ENCODE measurements around the gene PSMD8. TPM values are rescaled to one million over a fixed set of nuclear protein-coding genes. Genes with fewer than 3 reads are reported as not detected.

Gene PSMD8
- total RNA-seq, 2 donors from 2014 or later, result 403 to 603 TPM

GRCh38 chr19:38350883-38351282, 23.5 kb upstream of the PSMD8 start:
- no peak for DNase-seq (ENCODE audit: low spot score)
- H3K27me3 ChIP-seq, result no peaks in the 10 kb centered on the region
- H3K4me1 ChIP-seq, result no peaks in the 10 kb centered on the region
- TF ChIP-seq CTCF (IDR thresholded peaks at IDR 0.05), result no peak
- H3K36me3 ChIP-seq, result no peaks in the 10 kb centered on the region
- H3K4me3 ChIP-seq, result no peak overlapping the region
- H3K27ac ChIP-seq, result no peak overlapping the region
- H3K9me3 ChIP-seq, result no peaks in the 10 kb centered on the region

GRCh38 chr19:38351865-38352395, 22.4 kb upstream of the PSMD8 start:
- no peak overlapping the region for H3K27ac ChIP-seq
- H3K36me3 ChIP-seq, result no peaks in the 10 kb centered on the region
- no peak for DNase-seq (ENCODE audit: low spot score)
- H3K4me1 ChIP-seq, result no peaks in the 10 kb centered on the region
- no peak overlapping the region for H3K4me3 ChIP-seq
- no peak for TF ChIP-seq CTCF (IDR thresholded peaks at IDR 0.05)
- H3K9me3 ChIP-seq, result no peaks in the 10 kb centered on the region
- no peaks in the 10 kb centered on the region for H3K27me3 ChIP-seq

GRCh38 chr19:38352611-38353010, 21.8 kb upstream of the PSMD8 start:
- Histone ChIP-seq H3K36me3 (no peaks in the 10 kb centered on the region), H3K9me3 (no peaks in the 10 kb centered on the region), H3K27ac (no peak overlapping the region), H3K4me1 (no peaks in the 10 kb centered on the region), H3K4me3 (no peak overlapping the region), H3K27me3 (no peaks in the 10 kb centered on the region)
- TF ChIP-seq CTCF (IDR thresholded peaks at IDR 0.05), result no peak
- DNase-seq (ENCODE audit: low spot score), result no peak

- Histone ChIP-seq H3K4me1 (peaks cover 0 to 1% of the 10 kb centered on the region in 2 donors), H3K27ac (no peak overlapping the region), H3K36me3 (no peaks in the 10 kb centered on the region), H3K27me3 (no peaks in the 10 kb centered on the region), H3K9me3 (no peaks in the 10 kb centered on the region), H3K4me3 (no peak overlapping the region)
- no peak for DNase-seq (ENCODE audit: low spot score)
- TF ChIP-seq CTCF (IDR thresholded peaks at IDR 0.05), result no peak
Measured at GRCh38 chr19:38355728-38356725, 18.3 kb upstream of the PSMD8 start.

- Histone ChIP-seq H3K36me3 (no peaks in the 10 kb centered on the region), H3K27me3 (no peaks in the 10 kb centered on the region), H3K9me3 (no peaks in the 10 kb centered on the region), H3K4me1 (peaks cover 0 to 21% of the 10 kb centered on the region in 2 donors), H3K27ac (no peak overlapping the region), H3K4me3 (no peak overlapping the region)
- no peak for DNase-seq (ENCODE audit: low spot score)
- no peak for TF ChIP-seq CTCF (IDR thresholded peaks at IDR 0.05)
Measured at GRCh38 chr19:38358071-38358470, 16.3 kb upstream of the PSMD8 start.

Data from right atrium auricular region (tissue), 2 donors.